DMS153 treated with DMSO at 0.1 percent for 48 hours (cell line): Measurements from ENCODE around the gene TUBB8.
"Not testable (repeated sequence)": the region's sequence is repeated elsewhere in the genome, so short reads cannot be mapped to it uniquely, and the experiment has no call there.

ENCODE experiments used
- DNase-seq: peaks from one replicate; lab custom pipeline; 2025; ENCODE audit not compliant: unreplicated experiment; lab: John Stamatoyannopoulos, UW

Gene TUBB8

DNA sequence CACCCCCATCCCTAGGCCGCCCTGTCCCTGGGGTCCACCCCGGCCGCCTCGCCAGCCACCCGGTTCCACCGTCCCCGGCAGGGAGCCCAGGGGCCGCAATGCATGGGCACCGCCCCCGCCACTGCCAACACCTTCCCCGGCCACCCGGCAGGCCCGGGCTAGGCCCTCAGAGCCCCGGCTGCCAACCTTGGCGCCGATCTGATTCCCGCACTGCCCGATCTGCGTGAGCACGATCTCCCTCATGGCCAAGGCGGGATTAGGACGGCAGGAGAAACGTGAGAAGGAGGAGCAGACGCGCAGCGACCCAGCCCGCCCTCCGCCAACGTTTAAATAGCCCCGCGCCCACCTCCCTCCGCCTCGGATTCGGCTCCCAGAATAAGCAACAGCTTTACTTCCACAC is at the start of gene TUBB8:
TUBB8 (minus strand) TSS at position 301 of the 400 bp plus-strand sequence; CDS start at position 243, 58 bp downstream.
- no peak for DNase-seq

DNA sequence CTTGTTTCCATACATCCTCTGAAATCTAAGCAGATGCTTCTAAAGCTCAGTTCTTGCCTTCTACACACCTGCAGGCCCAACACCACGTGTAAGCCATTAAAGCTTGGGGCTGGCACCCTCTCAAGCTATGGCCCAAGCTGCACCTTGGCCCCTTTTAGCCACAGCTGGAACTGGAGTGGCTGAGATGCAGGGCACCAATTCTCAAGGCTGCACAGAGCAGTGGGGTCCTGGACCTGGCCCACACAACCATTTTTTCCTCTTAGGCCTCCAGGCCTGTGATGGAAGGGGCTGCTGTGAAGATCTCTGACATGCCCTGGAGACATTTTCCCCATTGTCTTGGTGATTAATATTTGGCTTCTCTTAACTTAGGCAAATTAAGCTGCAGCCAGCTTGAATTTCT is 47.4 kb upstream of the TUBB8 start:
- DNase-seq = no peak

DNA sequence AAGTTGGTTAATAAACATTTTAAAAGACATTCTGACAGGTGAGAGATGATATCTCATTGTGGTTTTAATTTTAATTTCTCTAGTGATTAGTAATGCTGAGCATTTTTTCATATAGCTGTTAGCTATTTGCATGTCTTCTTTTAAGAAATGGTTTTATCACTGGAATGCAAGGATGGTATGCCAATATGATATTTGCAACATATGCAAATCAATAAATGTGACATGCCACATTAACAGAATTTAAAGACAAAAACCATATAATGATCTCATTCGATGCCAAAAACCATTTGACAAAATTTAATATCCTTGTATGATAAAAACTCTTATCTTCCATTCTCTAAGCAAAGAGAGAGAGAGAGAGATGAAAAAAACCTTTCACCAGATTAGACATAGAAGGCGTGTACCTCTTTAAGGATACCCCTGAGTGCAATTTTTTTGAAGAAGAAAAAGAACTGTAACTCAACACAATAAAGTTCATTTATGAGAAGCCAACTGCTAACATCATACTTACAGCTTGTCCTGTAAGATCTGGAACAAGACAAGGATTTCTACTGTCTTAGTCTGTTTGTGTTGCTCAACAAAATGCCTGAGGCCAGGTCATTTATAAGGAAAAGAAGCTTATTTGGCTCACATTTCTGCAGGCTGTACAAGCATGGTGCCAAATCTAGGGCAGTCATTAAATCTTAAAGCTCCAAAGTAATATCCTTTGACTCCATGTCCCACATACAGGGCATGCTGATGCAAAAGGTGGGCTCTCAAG is 46.4 kb upstream of the TUBB8 start:
- no peak for DNase-seq

DNA sequence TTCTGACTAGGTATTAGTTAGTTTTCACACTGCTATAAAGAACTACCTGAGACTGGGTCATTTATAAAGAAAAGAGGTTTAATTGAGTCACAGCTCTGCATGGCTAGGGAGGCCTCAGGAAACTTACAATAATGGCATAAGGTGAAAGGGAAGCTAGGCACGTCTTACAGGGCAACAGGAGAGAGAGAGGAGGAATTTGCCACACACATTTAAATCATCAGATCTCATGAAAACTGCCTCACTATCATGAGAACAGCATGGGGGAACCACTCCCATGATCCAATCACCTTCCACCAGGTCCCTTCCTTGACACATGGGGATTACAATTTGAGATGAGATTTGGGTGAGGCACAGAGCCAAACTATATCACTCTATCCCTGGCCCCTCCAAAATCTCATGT is 45.5 kb upstream of the TUBB8 start:
- DNase-seq = no peak

DNA sequence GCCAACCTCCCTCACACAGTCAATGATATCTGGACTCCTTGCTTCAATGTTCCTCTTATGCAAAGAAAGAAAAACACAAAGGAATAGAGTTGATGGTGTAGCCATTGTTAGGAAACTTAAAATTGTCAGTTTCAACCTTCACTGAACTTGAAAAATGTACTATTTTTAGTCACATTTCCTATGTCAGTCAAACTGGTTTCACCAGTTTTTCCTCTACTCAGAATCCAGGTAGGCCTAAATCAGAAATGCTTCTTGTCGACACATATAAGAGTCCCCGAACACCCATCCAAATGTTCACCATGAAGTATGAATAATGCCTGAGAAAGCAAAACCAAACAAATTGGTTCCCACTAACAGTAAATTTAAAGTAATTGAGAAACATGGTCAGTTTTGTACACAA is 43.8 kb upstream of the TUBB8 start:
- no peak for DNase-seq

DNA sequence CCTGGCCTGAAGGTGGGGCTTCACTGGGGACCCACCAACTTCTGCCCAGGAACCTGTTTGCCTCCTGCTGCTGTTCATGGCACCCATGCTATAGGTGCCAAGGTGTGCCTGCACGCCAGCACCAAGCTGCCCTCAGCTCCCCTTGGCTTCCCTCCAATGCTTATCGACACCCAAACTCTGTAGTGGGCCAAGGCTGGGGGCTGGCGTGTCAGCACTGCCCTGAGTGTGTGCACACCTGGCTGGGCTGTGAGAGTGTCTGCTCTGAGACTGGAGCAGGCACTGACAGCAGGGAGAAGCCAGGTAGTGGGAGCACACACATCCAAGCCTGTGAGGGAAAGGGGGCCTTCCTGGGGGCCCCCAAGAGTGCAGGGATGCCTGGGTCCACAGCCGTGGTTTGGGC is 43.1 kb upstream of the TUBB8 start:
- DNase-seq = no peak

GRCh38 chr10:91313-91712 is 42.2 kb upstream of the TUBB8 start:
- no peak for DNase-seq

GRCh38 chr10:90161-90560 is 41.1 kb upstream of the TUBB8 start:
- DNase-seq = no peak

GRCh38 chr10:89248-89647 is 40.2 kb upstream of the TUBB8 start:
- no peak for DNase-seq

DNA sequence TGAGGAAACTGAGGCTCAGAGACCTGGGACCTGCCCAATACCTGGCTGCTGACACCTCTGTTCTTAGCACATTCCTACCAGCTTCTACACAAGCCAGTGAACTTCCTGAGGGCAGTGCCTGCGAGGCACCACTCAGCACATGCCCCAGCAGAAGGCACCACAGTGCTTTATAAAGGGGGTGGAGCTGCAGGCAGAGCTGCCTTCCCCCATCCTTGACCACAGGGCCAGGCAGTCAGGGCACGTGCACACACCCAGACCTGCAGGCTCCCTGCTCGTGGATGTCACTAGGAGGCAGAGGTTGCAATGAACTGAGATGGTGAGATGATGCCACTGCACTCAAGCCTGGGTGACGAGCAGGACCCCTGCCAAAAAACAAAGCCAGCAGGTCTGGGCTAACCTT is 39.2 kb upstream of the TUBB8 start:
- no peak for DNase-seq

GRCh38 chr10:87177-88080 is 38.3 kb upstream of the TUBB8 start:
- DNase-seq = no peak

GRCh38 chr10:86031-86430 is 36.9 kb upstream of the TUBB8 start:
- no peak for DNase-seq

DNA sequence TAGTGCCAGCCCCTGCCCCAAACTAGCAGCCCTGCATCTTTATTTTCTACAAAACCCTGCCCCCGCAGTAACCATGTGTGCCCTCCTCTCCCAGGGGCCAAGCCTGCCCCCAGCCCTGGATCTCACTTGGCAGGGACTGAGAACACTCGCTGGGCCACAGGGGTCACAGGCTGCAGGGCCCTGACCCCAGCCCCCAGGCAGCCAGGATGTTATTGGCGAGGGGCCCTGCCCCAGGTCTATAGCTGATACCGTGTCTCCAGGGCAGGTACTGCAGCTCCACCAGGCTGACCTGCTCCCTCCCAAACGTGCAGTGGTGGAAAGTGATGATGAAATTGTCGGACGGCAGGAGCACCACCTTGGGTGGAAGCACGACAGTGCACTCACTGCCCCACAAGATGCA is 35.9 kb upstream of the TUBB8 start:
- DNase-seq = no peak

- DNase-seq = no peak
Observed at GRCh38 chr10:83930-84530, 34.9 kb upstream of the TUBB8 start.

- no peak for DNase-seq
Observed at GRCh38 chr10:80477-81105, 31.5 kb upstream of the TUBB8 start.

DNA sequence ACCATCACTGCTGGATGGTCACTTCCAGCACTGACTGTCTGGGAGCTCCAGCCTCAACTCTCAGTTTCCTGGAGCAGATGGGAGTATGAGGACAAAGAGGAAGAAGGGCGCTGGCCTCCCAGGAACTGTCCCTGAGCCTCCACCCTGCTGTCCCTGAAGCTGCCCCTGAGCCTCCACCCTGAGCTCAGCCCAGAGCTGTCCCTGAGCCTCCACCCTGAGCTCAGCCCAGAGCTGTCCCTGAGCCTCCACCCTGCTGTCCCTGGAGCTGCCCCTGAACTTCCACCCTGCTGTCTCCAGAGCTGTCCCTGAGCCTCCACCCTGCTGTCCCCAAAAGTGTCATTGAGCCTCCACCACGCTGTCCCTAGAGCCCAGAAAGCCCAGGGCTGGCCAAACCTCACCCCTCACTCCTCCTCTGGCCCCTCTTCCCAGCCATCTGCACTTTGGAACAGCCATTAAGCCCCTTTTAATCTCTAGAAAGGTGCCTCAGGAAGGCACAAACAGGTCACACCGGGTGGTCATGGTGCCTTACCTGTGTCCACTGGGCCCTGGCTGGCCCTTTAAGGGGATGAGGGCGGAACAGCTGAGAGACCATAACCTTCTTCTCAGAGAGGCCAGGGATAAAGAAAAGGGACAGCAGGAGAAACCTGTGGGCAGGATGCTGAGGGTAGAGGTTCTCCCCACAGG is 30.6 kb upstream of the TUBB8 start:
- no peak for DNase-seq

- no peak for DNase-seq
Observed at GRCh38 chr10:78556-78955, 29.5 kb upstream of the TUBB8 start.

DNA sequence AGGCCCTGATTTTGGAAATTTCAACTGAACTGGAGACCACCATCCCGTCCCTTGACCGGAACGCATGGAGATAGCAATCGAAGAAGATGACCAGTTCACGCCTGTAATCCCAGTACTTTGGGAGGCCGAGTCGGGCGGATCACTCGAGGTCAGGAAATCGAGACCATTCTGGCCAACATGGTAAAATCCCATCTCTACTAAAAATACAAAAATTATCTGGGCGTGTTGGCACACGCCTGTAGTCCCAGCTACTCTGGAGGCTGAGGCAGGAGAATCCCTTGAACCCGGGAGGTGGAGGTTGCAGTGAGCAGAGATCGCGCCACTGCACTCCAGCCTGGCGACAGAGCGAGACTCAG is 25.1 kb upstream of the TUBB8 start:
- DNase-seq = not testable (repeated sequence)

GRCh38 chr10:73543-74265 is 24.6 kb upstream of the TUBB8 start:
- DNase-seq = not testable (repeated sequence)

- not testable (repeated sequence) for DNase-seq
Observed at GRCh38 chr10:68156-68555, 19.1 kb upstream of the TUBB8 start.
